Mesodermal cell (in vitro differentiated cells): ENCODE results near the gene SULT1A3.
"Not testable (repeated sequence)": the region's sequence is repeated elsewhere in the genome, so short reads cannot be mapped to it uniquely, and the experiment has no call there.

Experiments
- H3K27ac ChIP-seq: 2 replicates; pipeline ENCODE4 v1.7.0; 2013; ENCODE audit warnings: mild to moderate bottlenecking, low read depth, low read length, moderate library complexity; ENCODE audit not compliant: severe bottlenecking
- H3K36me3 ChIP-seq: 2 replicates; pipeline ENCODE4 v1.7.1; 2013; ENCODE audit warnings: mild to moderate bottlenecking, low read length, moderate library complexity; ENCODE audit not compliant: control insufficient read depth, insufficient read depth
- H3K4me1 ChIP-seq: one replicate; pipeline ENCODE4 v1.7.1; 2013; ENCODE audit warnings: mild to moderate bottlenecking, low read length; ENCODE audit not compliant: insufficient read depth, control insufficient read depth, poor library complexity, severe bottlenecking
- H3K4me3 ChIP-seq: 2 replicates; pipeline ENCODE4 v1.7.0; 2013; ENCODE audit warnings: low read length, control low read depth, mild to moderate bottlenecking; ENCODE audit not compliant: insufficient read depth, poor library complexity, severe bottlenecking; ENCODE audit errors: extremely low read depth
- H3K9me3 ChIP-seq: 2 replicates; pipeline ENCODE4 v1.7.1; 2013; ENCODE audit warnings: mild to moderate bottlenecking, low read length, moderate library complexity; ENCODE audit not compliant: control insufficient read depth
- WGBS, 2 experiments: methylation state at CpG; one replicate each; pipeline ENCODE4 v1.1.5; 2013; ENCODE audit warnings: missing lambda C conversion rate in 2 of 2; ENCODE audit not compliant: insufficient coverage in 2 of 2; 5-methylcytosine and 5-hydroxymethylcytosine counted together

Gene SULT1A3

DNA sequence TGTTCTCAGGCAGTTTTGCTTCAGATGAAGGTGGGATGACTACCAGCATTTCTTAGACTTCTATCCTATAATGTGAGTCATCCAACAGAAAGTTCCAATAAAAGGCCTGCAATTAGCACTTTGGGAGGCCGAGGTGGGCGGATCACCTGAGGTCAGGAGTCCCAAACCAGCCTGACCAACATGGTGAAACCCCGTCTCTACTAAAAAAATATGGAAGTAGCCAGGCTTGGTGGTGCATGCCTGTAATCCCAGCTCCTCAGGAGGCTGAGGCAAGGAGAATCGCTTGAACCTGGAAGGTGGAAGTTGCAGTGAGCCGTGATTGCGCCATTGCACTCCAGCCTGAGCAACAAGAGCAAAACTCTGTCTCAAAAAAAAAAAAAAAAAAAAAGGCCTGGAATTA, 22.2 kb upstream of the SULT1A3 start:
- WGBS, 2 experiments, result 85 to 90% methylated on average over 3 of the region's 6 CpGs
- not testable (repeated sequence) for H3K9me3 ChIP-seq, H3K4me1 ChIP-seq, H3K4me3 ChIP-seq, H3K27ac ChIP-seq, H3K36me3 ChIP-seq

DNA sequence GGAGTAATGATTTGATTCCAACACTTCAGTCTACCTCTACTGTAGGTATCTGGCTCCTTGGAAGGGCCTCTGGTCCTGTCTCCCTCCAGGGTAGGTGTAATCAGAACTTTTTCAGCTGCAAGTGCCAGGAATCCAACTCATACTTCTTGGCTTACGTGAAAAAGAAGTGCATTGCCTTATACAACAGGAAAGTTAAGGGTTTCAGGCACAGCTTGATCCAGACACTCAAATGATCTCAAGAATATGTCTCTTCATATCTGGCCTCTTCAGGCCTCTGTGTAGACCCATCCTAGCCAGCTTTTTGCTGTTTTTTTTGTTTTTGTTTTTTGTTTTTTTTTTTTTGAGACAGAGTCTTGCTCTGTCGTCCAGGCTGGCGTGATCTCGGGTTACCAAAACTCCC, 19.9 kb upstream of the SULT1A3 start:
- no peaks in the 10 kb centered on the region for H3K9me3 ChIP-seq
- H3K27ac ChIP-seq, result no peak overlapping the region
- no peaks in the 10 kb centered on the region for H3K36me3 ChIP-seq
- H3K4me3 ChIP-seq, result no peak overlapping the region
- WGBS, 2 experiments, result 79 to 80% methylated on average over 1 of the region's 4 CpGs
- no peaks in the 10 kb centered on the region for H3K4me1 ChIP-seq

- Histone ChIP-seq H3K9me3 (no peaks in the 10 kb centered on the region), H3K4me3 (no peak overlapping the region), H3K27ac (no peak overlapping the region), H3K4me1 (no peaks in the 10 kb centered on the region), H3K36me3 (no peaks in the 10 kb centered on the region)
- WGBS, 2 experiments, result 86 to 92% methylated on average over 7 to 8 of the region's 9 CpGs
Observed at GRCh38 chr16:30179931-30180330, 19.1 kb upstream of the SULT1A3 start.

DNA sequence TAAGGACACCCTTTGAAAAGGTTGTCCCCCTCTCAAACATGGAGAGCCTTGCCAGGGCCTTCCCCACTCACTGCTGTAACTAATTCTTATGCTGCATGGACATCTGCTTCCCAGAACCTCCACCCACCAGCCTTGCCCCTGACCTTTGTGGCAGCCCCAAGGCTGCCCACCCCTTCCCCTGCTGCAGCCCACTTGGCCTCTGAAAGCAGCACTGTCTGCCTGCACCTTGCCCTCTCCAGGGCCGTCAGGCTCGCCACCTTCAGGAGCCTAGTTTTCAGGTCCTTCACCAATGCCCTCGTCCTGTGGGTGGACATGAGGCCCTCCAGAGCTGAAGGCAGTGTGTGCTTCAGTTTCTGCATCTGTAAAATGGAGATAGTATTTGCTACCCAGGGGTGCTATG, 18.3 kb upstream of the SULT1A3 start:
- Histone ChIP-seq H3K9me3 (no peaks in the 10 kb centered on the region), H3K27ac (no peak overlapping the region), H3K4me3 (no peak overlapping the region), H3K4me1 (peaks cover 4% of the 10 kb centered on the region), H3K36me3 (no peaks in the 10 kb centered on the region)
- WGBS, 2 experiments, result 81 to 93% methylated on average over 3 of the region's 3 CpGs

- no peaks in the 10 kb centered on the region for H3K9me3 ChIP-seq
- peak within 1 kb of the TSS; percentile 41 for H3K4me3 ChIP-seq
- 2 to 6% methylated on average over 51 to 60 of the region's 81 CpGs for WGBS, 2 experiments
- no peaks in the 10 kb centered on the region for H3K36me3 ChIP-seq
- no peak within 1 kb of the TSS for H3K27ac ChIP-seq
- H3K4me1 ChIP-seq, result peaks cover 4% of the 10 kb centered on the region
Observed at GRCh38 chr16:30183233-30184095, 15.6 kb upstream of the SULT1A3 start, which contains the start of gene CORO1A. Gene CORO1A (plus strand): TSS chr16:30183602. CDS start chr16:30185210, 1,608 bp downstream.

DNA sequence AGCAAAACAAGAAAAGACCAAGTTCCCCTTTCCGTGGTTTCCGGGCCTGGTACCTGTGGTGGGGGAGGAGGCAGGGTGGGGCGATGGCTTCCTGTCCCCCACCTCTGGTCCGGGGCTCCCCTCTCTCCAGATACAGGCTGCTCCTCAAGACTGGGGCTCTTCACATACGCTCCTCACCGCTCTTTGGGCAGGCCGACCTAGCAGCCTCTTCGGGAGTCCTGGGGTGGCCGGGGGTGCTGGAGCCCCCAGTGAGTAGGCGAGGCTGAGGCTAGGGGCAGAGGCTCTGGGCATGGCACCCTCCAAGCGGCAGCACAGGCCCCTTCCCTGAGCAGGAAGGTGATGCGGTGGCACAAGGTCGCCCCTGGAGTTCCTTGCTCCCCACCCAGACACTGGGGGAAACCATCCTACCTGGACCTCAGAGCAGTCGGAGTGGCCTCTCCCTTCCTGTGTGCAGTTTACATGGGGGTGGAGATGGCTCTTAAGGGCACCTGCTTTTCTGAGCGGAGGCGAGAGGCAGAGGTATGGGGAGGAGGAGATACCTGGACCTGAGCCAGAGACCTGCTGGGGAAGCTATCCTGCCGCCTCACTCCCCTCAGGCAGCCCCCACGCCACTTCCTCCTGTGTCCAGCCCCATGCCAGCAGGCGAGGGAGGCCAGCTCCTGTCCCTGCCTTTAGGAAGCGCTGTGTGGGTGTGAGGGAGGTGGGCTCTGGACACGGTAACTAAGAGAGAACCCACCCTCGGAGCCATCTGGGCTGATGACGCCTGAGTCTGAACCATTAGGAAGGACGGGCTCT, 14.8 kb upstream of the SULT1A3 start:
- H3K36me3 ChIP-seq, result no peaks in the 10 kb centered on the region
- H3K27ac ChIP-seq, result no peak overlapping the region
- H3K4me3 ChIP-seq, result peak overlapping the region; percentile 41
- H3K4me1 ChIP-seq, result peaks cover 4% of the 10 kb centered on the region
- WGBS, 2 experiments, result 83 to 87% methylated on average over 14 to 15 of the region's 24 CpGs
- H3K9me3 ChIP-seq, result no peaks in the 10 kb centered on the region

- Histone ChIP-seq H3K36me3 (no peaks in the 10 kb centered on the region), H3K9me3 (no peaks in the 10 kb centered on the region), H3K27ac (no peak overlapping the region), H3K4me3 (no peak overlapping the region), H3K4me1 (peaks cover 4% of the 10 kb centered on the region)
- 90% methylated on average over 12 of the region's 13 CpGs for WGBS, 2 experiments
Observed at GRCh38 chr16:30184891-30185682, 14.0 kb upstream of the SULT1A3 start.

DNA sequence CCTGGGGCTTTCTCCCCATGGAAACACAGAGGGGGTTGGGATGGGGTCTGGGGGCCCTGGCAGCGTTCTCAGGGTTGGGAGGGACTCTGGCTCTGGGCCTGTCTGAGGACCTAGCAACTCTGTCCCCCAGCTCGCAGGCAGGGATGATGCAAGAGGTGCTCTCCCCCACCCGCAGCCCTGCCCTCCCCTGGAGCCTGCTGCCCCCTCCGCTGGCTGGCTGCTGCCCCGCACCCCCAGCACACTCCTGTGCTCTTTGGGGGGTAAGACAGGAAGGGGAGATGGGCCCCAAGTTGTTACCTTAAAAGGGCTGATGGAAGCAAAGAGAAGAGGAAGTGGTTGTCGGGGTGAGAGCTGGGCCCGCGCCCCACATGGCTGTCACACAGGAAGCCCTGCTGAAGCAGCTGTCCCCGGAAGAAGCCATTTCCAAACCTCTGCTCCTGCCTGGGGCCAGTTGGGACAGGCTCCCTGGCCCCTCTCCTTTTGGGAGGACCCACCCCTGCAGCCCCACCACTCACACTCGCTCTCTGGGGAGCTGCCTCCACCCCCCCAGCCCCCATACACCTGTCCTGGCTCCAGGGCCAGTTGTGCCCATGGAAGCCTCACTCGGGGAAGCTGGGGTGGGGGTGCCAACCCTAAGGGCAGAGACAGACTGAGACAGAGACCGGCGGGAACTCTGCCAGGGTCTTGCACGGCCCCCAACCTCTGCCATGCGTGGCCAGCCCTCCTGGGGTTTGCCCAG, 13.2 kb upstream of the SULT1A3 start:
- H3K36me3 ChIP-seq, result no peaks in the 10 kb centered on the region
- H3K4me3 ChIP-seq, result no peak overlapping the region
- H3K4me1 ChIP-seq, result peaks cover 4% of the 10 kb centered on the region
- no peaks in the 10 kb centered on the region for H3K9me3 ChIP-seq
- 91 to 94% methylated on average over 8 to 9 of the region's 15 CpGs for WGBS, 2 experiments
- H3K27ac ChIP-seq, result no peak overlapping the region

GRCh38 chr16:30186444-30186781, 12.6 kb upstream of the SULT1A3 start:
- Histone ChIP-seq H3K36me3 (no peaks in the 10 kb centered on the region), H3K4me3 (no peak overlapping the region), H3K9me3 (no peaks in the 10 kb centered on the region), H3K27ac (no peak overlapping the region), H3K4me1 (peaks cover 4% of the 10 kb centered on the region)
- 97 to 100% methylated on average over 7 of the region's 9 CpGs for WGBS, 2 experiments
